Smooth muscle cell (in vitro differentiated cells): ENCODE data around the gene PRSS22. TPM values are rescaled to one million over a fixed set of nuclear protein-coding genes. Genes with fewer than 3 reads are reported as not detected.

Experiments
- DNase-seq: peaks from one replicate; lab custom pipeline; 2025; ENCODE audit not compliant: unreplicated experiment; lab: John Stamatoyannopoulos, UW
- H2AFZ ChIP-seq: fragments of 200-600 bp; sonication (generic); 2 replicates; pipeline ENCODE4 v1.6.0; 2016; ENCODE audit warnings: antibody characterized with exemption, low read depth, mild to moderate bottlenecking
- H3F3A ChIP-seq: fragments of 200-600 bp; sonication (generic); 2 replicates; pipeline ENCODE4 v1.6.0; 2017; ENCODE audit warnings: antibody characterized with exemption, low read depth
- H3K27ac ChIP-seq: fragments of 200-600 bp; sonication (generic); 2 replicates; pipeline ENCODE4 v1.5.1; 2016; ENCODE audit warnings: low read depth, mild to moderate bottlenecking
- H3K27me3 ChIP-seq: fragments of 200-600 bp; sonication (generic); 2 replicates; pipeline ENCODE4 v1.6.1; 2016; ENCODE audit warnings: low read depth, mild to moderate bottlenecking
- H3K36me3 ChIP-seq: fragments of 200-600 bp; sonication (generic); 2 replicates; pipeline ENCODE4 v1.5.1; 2016; ENCODE audit warnings: low read depth
- H3K4me1 ChIP-seq: fragments of 200-600 bp; sonication (generic); 2 replicates; pipeline ENCODE4 v1.5.1; 2016; ENCODE audit warnings: low read depth
- H3K4me2 ChIP-seq: fragments of 200-600 bp; sonication (generic); 2 replicates; pipeline ENCODE4 v1.6.0; 2016; ENCODE audit warnings: mild to moderate bottlenecking
- H3K4me3 ChIP-seq: fragments of 200-600 bp; sonication (generic); 2 replicates; pipeline ENCODE4 v1.5.1; 2016; ENCODE audit warnings: mild to moderate bottlenecking
- H3K79me2 ChIP-seq: fragments of 200-600 bp; sonication (generic); 2 replicates; pipeline ENCODE4 v1.6.0; 2016; ENCODE audit warnings: low read depth, mild to moderate bottlenecking
- H3K9ac ChIP-seq: fragments of 200-600 bp; sonication (generic); 2 replicates; pipeline ENCODE4 v1.6.0; 2016; ENCODE audit warnings: low read depth
- H3K9me3 ChIP-seq: fragments of 200-600 bp; sonication (generic); replicated peaks from 2 replicates; pipeline ENCODE4 v1.5.1; 2016; ENCODE audit warnings: low read depth
- H4K20me1 ChIP-seq: fragments of 200-600 bp; sonication (generic); 2 replicates; pipeline ENCODE4 v1.6.0; 2016; ENCODE audit warnings: low read depth
- CTCF ChIP-seq: fragments of 200-600 bp; sonication (generic); IDR thresholded peaks from 2 replicates; pipeline ENCODE4 v1.5.1; 2017; ENCODE audit warnings: borderline replicate concordance, mild to moderate bottlenecking, antibody characterized with exemption; ENCODE audit not compliant: insufficient read depth, poor library complexity, severe bottlenecking
- WGBS: methylation state at CpG from one replicate; pipeline ENCODE4 v1.1.7; 2016; ENCODE audit warnings: low lambda C conversion rate; 5-methylcytosine and 5-hydroxymethylcytosine counted together
- polyA plus RNA-seq: library from polyadenylated mRNA; unstranded; fragments of >200 nt; fragmentation: Nextera tagmentation; extraction: Ambion mirVana; gene quantifications from 2 replicates; pipeline ENCODE4 v1.2.1, GENCODE V29; 2016
- total RNA-seq: library from RNA; depleted of rRNA; stranded (reverse); fragments of >200 nt; gene quantifications from 2 replicates; pipeline ENCODE4 v1.2.3, GENCODE V29; 2014

Gene PRSS22
- total and polyA plus RNA-seq, 2 experiments from 2014 or later = 0.79 to 2.2 TPM

GRCh38 chr16:2856686-2857450, 1.1 kb downstream of the PRSS22 start:
- no peaks in the 10 kb centered on the region for H4K20me1 ChIP-seq
- H3K79me2 ChIP-seq = no peaks in the 10 kb centered on the region
- 92% methylated on average over 24 of the region's 24 CpGs for WGBS
- H3K36me3 ChIP-seq = no peaks in the 10 kb centered on the region
- H3K9me3 ChIP-seq = no peaks in the 10 kb centered on the region
- peak overlapping the region; percentile 44 for H3K4me3 ChIP-seq
- no peak overlapping the region for H3K27ac ChIP-seq
- H3K9ac ChIP-seq = no peak overlapping the region
- no peaks in the 10 kb centered on the region for H3F3A ChIP-seq
- no peak overlapping the region for H2AFZ ChIP-seq
- no peaks in the 10 kb centered on the region for H3K4me1 ChIP-seq
- no peak for TF ChIP-seq CTCF
- H3K27me3 ChIP-seq = peaks cover 20% of the 10 kb centered on the region
- no peak overlapping the region for H3K4me2 ChIP-seq
- no peak for DNase-seq

GRCh38 chr16:2856061-2856670, 1.8 kb downstream of the PRSS22 start:
- no peaks in the 10 kb centered on the region for H3F3A ChIP-seq
- peaks cover 20% of the 10 kb centered on the region for H3K27me3 ChIP-seq
- no peak for DNase-seq
- WGBS = 93% methylated on average over 13 of the region's 14 CpGs
- H3K36me3 ChIP-seq = no peaks in the 10 kb centered on the region
- H2AFZ ChIP-seq = no peak overlapping the region
- TF ChIP-seq CTCF = no peak
- H3K4me2 ChIP-seq = no peak overlapping the region
- no peak overlapping the region for H3K4me3 ChIP-seq
- no peak overlapping the region for H3K27ac ChIP-seq
- H3K4me1 ChIP-seq = no peaks in the 10 kb centered on the region
- no peaks in the 10 kb centered on the region for H3K79me2 ChIP-seq
- H3K9me3 ChIP-seq = no peaks in the 10 kb centered on the region
- no peak overlapping the region for H3K9ac ChIP-seq
- H4K20me1 ChIP-seq = no peaks in the 10 kb centered on the region

GRCh38 chr16:2855536-2855935, 2.4 kb downstream of the PRSS22 start:
- H4K20me1 ChIP-seq = no peaks in the 10 kb centered on the region
- no peak overlapping the region for H3K9ac ChIP-seq
- no peak overlapping the region for H3K27ac ChIP-seq
- no peaks in the 10 kb centered on the region for H3K79me2 ChIP-seq
- peaks cover 20% of the 10 kb centered on the region for H3K27me3 ChIP-seq
- 95% methylated on average over 6 of the region's 6 CpGs for WGBS
- H3K4me1 ChIP-seq = no peaks in the 10 kb centered on the region
- TF ChIP-seq CTCF = no peak
- H3K36me3 ChIP-seq = no peaks in the 10 kb centered on the region
- H3F3A ChIP-seq = no peaks in the 10 kb centered on the region
- no peak overlapping the region for H3K4me2 ChIP-seq
- no peak for DNase-seq
- H3K9me3 ChIP-seq = no peaks in the 10 kb centered on the region
- no peak overlapping the region for H2AFZ ChIP-seq
- H3K4me3 ChIP-seq = no peak overlapping the region
